Rectal smooth muscle tissue (tissue), 1 donor: ENCODE results near the gene TTC28.

Source experiments
- H3K27ac ChIP-seq: one replicate; pipeline ENCODE4 v1.7.0; 2013; ENCODE audit warnings: low read depth, low read length, inconsistent platforms
- H3K27me3 ChIP-seq: one replicate; pipeline ENCODE4 v1.7.0; 2013; ENCODE audit warnings: low read length; ENCODE audit not compliant: control insufficient read depth, insufficient read depth
- H3K36me3 ChIP-seq: one replicate; pipeline ENCODE4 v1.7.0; 2013; ENCODE audit warnings: low read length; ENCODE audit not compliant: control insufficient read depth, insufficient read depth
- H3K4me1 ChIP-seq: one replicate; pipeline ENCODE4 v1.7.0; 2013; ENCODE audit warnings: low read length; ENCODE audit not compliant: control insufficient read depth, insufficient read depth
- H3K4me3 ChIP-seq: one replicate; pipeline ENCODE4 v1.7.0; 2013; ENCODE audit warnings: low read length
- H3K9ac ChIP-seq: one replicate; pipeline ENCODE4 v1.7.0; 2013; ENCODE audit warnings: low read length

TTC28 gene

GRCh38 chr22:28115426-28115825, 564.2 kb downstream of the TTC28 start:
- Histone ChIP-seq H3K27me3 (no peaks in the 10 kb centered on the region), H3K4me3 (no peak overlapping the region), H3K36me3 (no peaks in the 10 kb centered on the region), H3K4me1 (peaks cover 26% of the 10 kb centered on the region), H3K9ac (no peak overlapping the region), H3K27ac (no peak overlapping the region)

GRCh38 chr22:28112548-28113043, 567.0 kb downstream of the TTC28 start:
- Histone ChIP-seq H3K27ac (peak overlapping the region; percentile 12), H3K9ac (no peak overlapping the region), H3K4me3 (no peak overlapping the region), H3K36me3 (no peaks in the 10 kb centered on the region), H3K4me1 (peaks cover 19% of the 10 kb centered on the region), H3K27me3 (no peaks in the 10 kb centered on the region)

GRCh38 chr22:28112190-28112544, 567.5 kb downstream of the TTC28 start:
- no peak overlapping the region for H3K4me3 ChIP-seq
- H3K27me3 ChIP-seq = no peaks in the 10 kb centered on the region
- no peak overlapping the region for H3K27ac ChIP-seq
- H3K4me1 ChIP-seq = peaks cover 19% of the 10 kb centered on the region
- no peaks in the 10 kb centered on the region for H3K36me3 ChIP-seq
- no peak overlapping the region for H3K9ac ChIP-seq

DNA sequence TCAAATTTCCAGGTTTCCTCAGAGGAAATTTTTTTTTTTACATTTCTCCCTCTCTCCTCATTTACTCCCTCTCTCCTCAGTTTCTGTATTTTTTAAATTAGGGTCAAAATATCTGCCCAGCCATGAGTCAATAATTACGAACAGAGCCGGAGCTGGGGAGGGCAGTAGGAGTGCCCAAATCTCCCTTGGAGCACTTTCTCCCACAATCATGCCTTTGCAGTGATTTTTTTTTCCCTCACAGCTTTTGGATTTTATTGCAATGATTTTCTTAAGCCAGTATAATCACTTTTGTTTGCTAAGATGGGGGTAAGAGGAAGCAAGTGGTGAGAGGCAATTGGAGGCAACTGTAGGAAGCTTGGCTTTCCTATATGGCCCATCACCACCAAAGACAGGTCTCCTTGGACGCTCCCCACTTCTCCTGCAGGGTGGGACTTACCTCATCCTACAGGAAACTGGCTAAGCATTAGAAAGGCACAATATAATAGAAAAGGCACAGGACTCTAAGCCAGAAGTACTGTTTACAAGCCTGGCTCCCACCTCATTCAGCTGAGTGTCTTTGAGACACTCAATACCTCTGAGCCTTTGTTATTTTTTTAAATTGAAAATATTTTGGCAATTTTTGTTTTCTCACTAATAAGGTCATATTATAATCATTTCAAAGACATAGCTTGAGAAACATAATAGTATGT, 568.0 kb downstream of the TTC28 start:
- H3K4me3 ChIP-seq = no peak overlapping the region
- H3K27ac ChIP-seq = no peak overlapping the region
- H3K27me3 ChIP-seq = no peaks in the 10 kb centered on the region
- H3K36me3 ChIP-seq = no peaks in the 10 kb centered on the region
- H3K9ac ChIP-seq = no peak overlapping the region
- peaks cover 14% of the 10 kb centered on the region for H3K4me1 ChIP-seq

DNA sequence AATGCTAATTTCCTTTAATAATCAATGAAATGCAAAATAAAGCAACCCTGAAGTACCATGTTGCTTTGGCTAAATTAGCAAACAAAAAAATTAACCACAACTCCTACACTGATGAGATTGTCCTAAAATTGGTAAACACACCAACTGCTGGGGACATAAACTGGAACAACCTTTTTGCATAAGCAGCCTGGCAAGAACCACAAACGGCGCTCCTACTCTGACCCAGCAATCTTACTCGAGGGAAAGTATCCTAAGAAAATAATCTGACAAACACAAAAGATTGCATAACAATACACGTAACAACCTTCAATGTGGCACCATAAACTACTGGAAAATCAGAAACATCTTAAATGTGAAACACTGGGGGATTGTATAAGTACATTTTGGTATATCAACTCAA, 570.8 kb downstream of the TTC28 start:
- H3K27ac ChIP-seq = no peak overlapping the region
- H3K4me3 ChIP-seq = no peak overlapping the region
- peaks cover 9% of the 10 kb centered on the region for H3K4me1 ChIP-seq

DNA sequence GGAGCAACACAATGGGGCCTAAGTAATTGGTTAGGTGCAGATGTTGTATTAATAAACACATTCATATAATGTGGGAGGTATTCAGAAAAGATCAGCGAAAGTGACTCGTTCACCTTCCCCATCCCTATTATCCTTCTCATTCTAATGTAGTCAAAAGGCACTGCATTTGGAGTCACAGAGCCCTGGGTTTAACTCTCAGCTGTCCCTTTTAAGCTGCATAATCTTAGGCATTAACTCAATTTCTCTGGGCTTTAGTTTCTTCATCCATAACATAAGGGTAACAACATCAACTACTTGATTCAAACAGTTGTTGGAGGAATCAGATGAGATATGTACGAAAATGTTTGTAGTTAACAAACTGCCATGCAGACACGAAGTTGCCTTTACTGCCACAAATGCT, 573.0 kb downstream of the TTC28 start:
- Histone ChIP-seq H3K9ac (no peak overlapping the region), H3K27me3 (no peaks in the 10 kb centered on the region), H3K36me3 (no peaks in the 10 kb centered on the region), H3K4me3 (no peak overlapping the region), H3K27ac (no peak overlapping the region), H3K4me1 (no peaks in the 10 kb centered on the region)

More for the DNA sequence above, 570.8 kb downstream of the TTC28 start:
- Histone ChIP-seq H3K36me3 (no peaks in the 10 kb centered on the region), H3K27me3 (no peaks in the 10 kb centered on the region), H3K9ac (no peak overlapping the region)

DNA sequence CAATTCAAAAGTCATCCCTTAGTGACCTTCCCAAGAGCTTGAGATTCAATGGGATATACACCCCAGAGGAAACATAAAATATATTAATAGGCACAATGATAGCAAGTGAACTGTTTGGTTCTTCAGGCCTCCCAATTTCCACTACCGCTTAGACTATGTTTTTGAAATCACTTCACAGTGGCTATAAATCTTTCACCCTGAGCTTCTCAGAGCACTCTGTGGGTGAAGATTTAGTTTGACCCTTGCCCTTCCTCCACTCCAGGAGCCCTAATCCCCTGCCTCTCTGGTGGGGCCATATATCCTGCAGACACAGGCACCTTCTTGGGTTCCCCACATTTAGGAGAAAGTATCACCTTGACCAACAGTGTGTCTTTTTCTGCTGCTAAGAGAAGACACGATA, 573.7 kb downstream of the TTC28 start:
- H3K27ac ChIP-seq = no peak overlapping the region
- no peaks in the 10 kb centered on the region for H3K27me3 ChIP-seq
- no peaks in the 10 kb centered on the region for H3K36me3 ChIP-seq
- no peak overlapping the region for H3K9ac ChIP-seq
- no peak overlapping the region for H3K4me3 ChIP-seq
- no peaks in the 10 kb centered on the region for H3K4me1 ChIP-seq

DNA sequence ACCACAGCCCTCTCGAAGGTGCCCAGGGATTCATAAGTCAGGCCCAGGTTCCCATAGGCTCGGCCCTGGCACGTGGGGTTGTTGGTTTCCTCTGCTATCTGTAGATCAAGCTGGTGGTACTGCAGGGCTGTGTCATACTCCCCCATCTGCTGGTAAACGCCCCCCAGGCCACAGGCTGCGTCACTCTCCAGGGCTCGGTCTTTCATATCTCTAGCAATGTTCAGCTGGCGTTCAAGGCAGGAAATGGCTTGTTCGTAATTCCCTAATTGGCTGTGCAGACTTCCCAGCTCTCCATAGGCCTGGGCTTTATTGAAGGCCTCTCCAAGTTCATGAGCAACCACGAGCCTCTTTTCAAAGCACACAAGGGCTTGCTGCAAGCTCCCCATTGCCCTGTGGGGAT, 574.2 kb downstream of the TTC28 start:
- no peaks in the 10 kb centered on the region for H3K36me3 ChIP-seq
- H3K27me3 ChIP-seq = no peaks in the 10 kb centered on the region
- H3K4me3 ChIP-seq = no peak overlapping the region
- H3K9ac ChIP-seq = no peak overlapping the region
- no peak overlapping the region for H3K27ac ChIP-seq
- no peaks in the 10 kb centered on the region for H3K4me1 ChIP-seq

DNA sequence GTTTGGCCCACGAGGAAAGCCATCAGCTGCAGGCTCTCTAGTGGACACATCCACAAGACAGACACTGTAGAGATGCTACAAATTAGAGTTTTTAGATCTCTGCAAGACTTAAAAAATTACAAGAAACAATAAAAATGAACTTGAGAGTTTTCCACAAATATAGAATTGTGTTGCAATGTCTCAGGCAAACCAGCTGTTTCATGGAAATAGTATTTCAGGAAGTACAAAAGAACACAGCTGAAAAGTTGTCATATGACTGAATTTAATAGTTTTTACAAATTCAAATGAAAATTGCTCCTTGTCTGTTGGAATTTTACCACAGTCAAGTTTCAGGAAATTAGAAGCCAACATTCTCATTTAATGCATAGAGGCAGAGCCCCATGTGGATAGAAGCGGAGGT, 576.0 kb downstream of the TTC28 start:
- H3K9ac ChIP-seq = no peak overlapping the region
- H3K4me3 ChIP-seq = no peak overlapping the region
- no peak overlapping the region for H3K27ac ChIP-seq
- no peaks in the 10 kb centered on the region for H3K27me3 ChIP-seq
- H3K4me1 ChIP-seq = no peaks in the 10 kb centered on the region
- peaks cover 5% of the 10 kb centered on the region for H3K36me3 ChIP-seq

GRCh38 chr22:28102151-28102812, 577.4 kb downstream of the TTC28 start:
- no peaks in the 10 kb centered on the region for H3K4me1 ChIP-seq
- H3K9ac ChIP-seq = no peak overlapping the region
- H3K36me3 ChIP-seq = peaks cover 5% of the 10 kb centered on the region
- no peak overlapping the region for H3K4me3 ChIP-seq
- no peak overlapping the region for H3K27ac ChIP-seq
- H3K27me3 ChIP-seq = no peaks in the 10 kb centered on the region

- H3K4me1 ChIP-seq = no peaks in the 10 kb centered on the region
- no peak overlapping the region for H3K4me3 ChIP-seq
- no peak overlapping the region for H3K27ac ChIP-seq
- peaks cover 5% of the 10 kb centered on the region for H3K36me3 ChIP-seq
- no peak overlapping the region for H3K9ac ChIP-seq
- no peaks in the 10 kb centered on the region for H3K27me3 ChIP-seq
Measured at GRCh38 chr22:28097627-28098026, 582.0 kb downstream of the TTC28 start.

- Histone ChIP-seq H3K27ac (no peak overlapping the region), H3K4me1 (no peaks in the 10 kb centered on the region), H3K4me3 (no peak overlapping the region), H3K36me3 (peaks cover 5% of the 10 kb centered on the region), H3K9ac (no peak overlapping the region), H3K27me3 (no peaks in the 10 kb centered on the region)
Measured at GRCh38 chr22:28096161-28096560, 583.5 kb downstream of the TTC28 start.
